HG03575 (cell line): ENCODE measurements around the gene CNIH3.
"Not testable (repeated sequence)": the region's sequence is repeated elsewhere in the genome, so short reads cannot be mapped to it uniquely, and the experiment has no call there.

Experiments used
- ATAC-seq: cut with Tn5 transposase; IDR thresholded peaks from one replicate; pipeline ENCODE4 v1.9.1; 2021; ENCODE audit not compliant: unreplicated experiment, insufficient number of reproducible peaks, low FRiP score; ENCODE audit errors: extremely low read depth

The CNIH3 gene

GRCh38 chr1:224615861-224616755 is at the start of gene CNIH3:
CNIH3 (plus strand) TSS chr1:224616317; CDS start chr1:224617175, 858 bp downstream.
- ATAC-seq, result no peak

GRCh38 chr1:224566492-224566891 is 49.6 kb upstream of the CNIH3 start:
- ATAC-seq, result not testable (repeated sequence)

GRCh38 chr1:224569276-224569675 is 46.8 kb upstream of the CNIH3 start:
- ATAC-seq, result no peak

GRCh38 chr1:224571975-224572374 is 44.1 kb upstream of the CNIH3 start:
- not testable (repeated sequence) for ATAC-seq

- ATAC-seq, result no peak
Measured at GRCh38 chr1:224579526-224579925, 36.6 kb upstream of the CNIH3 start.

- no peak for ATAC-seq
Measured at GRCh38 chr1:224580006-224580405, 36.1 kb upstream of the CNIH3 start.

- no peak for ATAC-seq
Measured at GRCh38 chr1:224582041-224582440, 34.1 kb upstream of the CNIH3 start.

GRCh38 chr1:224583774-224584173 is 32.3 kb upstream of the CNIH3 start:
- no peak for ATAC-seq

- ATAC-seq, result no peak
Measured at GRCh38 chr1:224585051-224585450, 31.1 kb upstream of the CNIH3 start.

GRCh38 chr1:224587051-224587450 is 29.1 kb upstream of the CNIH3 start:
- ATAC-seq, result no peak

GRCh38 chr1:224588515-224588914 is 27.6 kb upstream of the CNIH3 start:
- ATAC-seq, result no peak

GRCh38 chr1:224589006-224589405 is 27.1 kb upstream of the CNIH3 start:
- no peak for ATAC-seq

GRCh38 chr1:224591326-224591725 is 24.8 kb upstream of the CNIH3 start:
- ATAC-seq, result no peak

GRCh38 chr1:224592636-224593582 is 23.2 kb upstream of the CNIH3 start:
- no peak for ATAC-seq

- no peak for ATAC-seq
Measured at GRCh38 chr1:224594360-224594759, 21.8 kb upstream of the CNIH3 start.

GRCh38 chr1:224594851-224595250 is 21.3 kb upstream of the CNIH3 start:
- no peak for ATAC-seq

- no peak for ATAC-seq
Measured at GRCh38 chr1:224605482-224606181, 10.5 kb upstream of the CNIH3 start.

- no peak for ATAC-seq
Measured at GRCh38 chr1:224607188-224608148, 8.6 kb upstream of the CNIH3 start.
